HPDE6-E6E7 (cell line): ENCODE data around the gene INKA1.
A peak's percentile ranks its signal among the peaks of the same experiment; 100 is the strongest.
"Not testable (repeated sequence)": the region's sequence is repeated elsewhere in the genome, so short reads cannot be mapped to it uniquely, and the experiment has no call there.

ENCODE experiments used
- DNase-seq: peaks from one replicate; pipeline ENCODE4 v3.0.0; 2011; ENCODE audit warnings: missing footprints; ENCODE audit errors: extremely low spot score

Gene INKA1

DNA sequence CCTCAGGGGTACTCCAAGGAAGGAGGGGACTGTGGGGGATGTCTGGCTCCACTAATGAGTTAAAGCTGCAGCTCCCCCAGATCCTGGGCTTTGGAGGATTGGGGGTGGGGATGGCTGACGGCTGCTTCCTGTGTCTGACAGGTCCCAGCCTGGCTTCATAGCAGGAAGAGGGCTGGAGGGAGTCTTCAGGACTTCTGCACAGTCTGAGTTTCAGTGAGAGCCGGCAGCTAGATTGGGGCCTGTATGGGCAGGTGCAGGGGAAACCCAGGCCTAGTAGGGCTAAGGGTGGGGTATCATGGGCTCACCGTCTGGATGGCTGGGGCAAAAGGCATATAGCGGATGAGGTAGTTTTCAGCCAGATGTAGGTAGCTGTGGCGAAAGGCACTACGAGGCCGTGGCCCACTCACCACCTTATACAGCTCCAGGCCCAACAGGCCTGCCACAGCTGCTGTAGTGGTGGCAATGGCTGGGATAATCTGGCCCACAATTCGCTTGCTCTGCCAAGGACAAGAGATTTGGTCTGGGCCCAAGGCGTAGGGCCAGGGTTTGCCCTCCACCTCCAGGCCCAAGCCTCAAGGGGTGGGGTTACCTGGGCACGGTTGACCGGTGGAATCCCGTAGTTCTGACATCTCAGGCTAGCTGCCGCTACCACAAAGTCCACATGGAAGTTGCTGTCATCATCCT is 4.5 kb downstream of the INKA1 start:
- DNase-seq: no peak

DNA sequence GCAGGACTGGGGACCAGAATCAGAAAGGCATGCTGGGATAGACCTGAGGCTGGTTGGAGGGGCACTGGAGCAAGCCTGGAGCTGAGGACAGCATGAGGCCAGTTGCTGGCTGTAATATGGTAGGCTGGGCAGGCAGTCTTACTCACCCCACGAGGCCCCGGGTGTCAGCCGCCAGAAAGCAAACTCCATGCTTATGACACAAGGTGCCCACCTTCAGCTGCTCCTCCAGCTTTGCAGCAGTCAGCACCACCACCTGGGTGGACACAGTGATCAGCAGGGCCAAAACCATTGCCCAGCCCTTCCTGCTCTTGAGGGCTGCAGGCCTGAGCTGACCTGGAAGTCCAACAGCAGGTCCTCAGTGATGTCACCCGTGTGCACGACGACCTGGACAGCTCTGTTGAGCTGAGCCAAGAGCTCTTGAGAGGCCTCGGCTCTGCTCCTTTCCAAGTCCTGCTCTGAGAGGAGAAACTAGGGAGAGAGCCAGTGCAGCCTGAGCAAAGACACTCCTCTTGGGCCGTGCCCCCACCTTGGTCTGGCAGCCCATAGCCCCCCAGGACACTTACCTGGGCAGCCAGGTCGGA is 9.9 kb downstream of the INKA1 start:
- no peak for DNase-seq

GRCh38 chr3:49813497-49814174 is 10.6 kb downstream of the INKA1 start, which contains the start of gene UBA7:
UBA7 (minus strand) TSS chr3:49813953; CDS start chr3:49813787, 166 bp downstream.
- DNase-seq: peak; percentile 46

GRCh38 chr3:49823131-49823530 is 20.1 kb downstream of the INKA1 start:
- not testable (repeated sequence) for DNase-seq

GRCh38 chr3:49826016-49826415 is 23.0 kb downstream of the INKA1 start:
- no peak for DNase-seq

- no peak for DNase-seq
These were observed 28.3 kb downstream of the INKA1 start for GRCh38 chr3:49831341-49831740.

- peak; percentile 23 for DNase-seq
These were observed 36.2 kb downstream of the INKA1 start for GRCh38 chr3:49839193-49839809.

- DNase-seq: no peak
These were observed 37.3 kb downstream of the INKA1 start for GRCh38 chr3:49840388-49840787.

GRCh38 chr3:49841126-49841696 is 38.1 kb downstream of the INKA1 start:
- no peak for DNase-seq

GRCh38 chr3:49841806-49842205 is 38.7 kb downstream of the INKA1 start:
- DNase-seq: no peak

GRCh38 chr3:49842843-49843517 is 39.9 kb downstream of the INKA1 start:
- no peak for DNase-seq

- no peak for DNase-seq
These were observed 41.6 kb downstream of the INKA1 start for GRCh38 chr3:49844464-49845183.

GRCh38 chr3:49845694-49846093 is 42.6 kb downstream of the INKA1 start:
- DNase-seq: no peak
